Amniotic epithelial cell (primary cell): ENCODE results near the gene SIL1.
A peak's percentile ranks its signal among the peaks of the same experiment; 100 is the strongest.
"Not testable (repeated sequence)": the region's sequence is repeated elsewhere in the genome, so short reads cannot be mapped to it uniquely, and the experiment has no call there.

Experiments used
- DNase-seq: peaks from one replicate; pipeline ENCODE4 v3.0.0-alpha.2; 2010; ENCODE audit warnings: low read depth

SIL1 gene

DNA sequence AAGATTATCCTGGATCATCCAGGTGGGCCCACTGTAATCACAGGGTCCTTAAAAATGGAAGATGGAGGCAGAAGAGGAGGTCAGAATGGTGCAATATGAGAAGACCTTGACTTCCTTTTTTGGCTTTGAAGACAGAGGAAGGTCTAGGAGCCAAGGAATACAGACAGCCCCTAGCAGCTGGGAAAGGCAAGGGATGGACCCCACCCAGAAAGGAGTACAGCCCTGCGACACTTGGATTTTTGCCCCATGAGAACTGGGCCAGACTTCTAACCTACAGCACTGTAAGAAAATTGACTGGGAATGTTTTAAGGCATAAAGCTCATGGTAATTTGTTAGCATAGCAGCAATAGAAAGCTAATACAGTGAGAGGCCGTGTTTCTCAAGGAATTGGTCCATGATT, 256.1 kb downstream of the SIL1 start:
- no peak for DNase-seq

DNA sequence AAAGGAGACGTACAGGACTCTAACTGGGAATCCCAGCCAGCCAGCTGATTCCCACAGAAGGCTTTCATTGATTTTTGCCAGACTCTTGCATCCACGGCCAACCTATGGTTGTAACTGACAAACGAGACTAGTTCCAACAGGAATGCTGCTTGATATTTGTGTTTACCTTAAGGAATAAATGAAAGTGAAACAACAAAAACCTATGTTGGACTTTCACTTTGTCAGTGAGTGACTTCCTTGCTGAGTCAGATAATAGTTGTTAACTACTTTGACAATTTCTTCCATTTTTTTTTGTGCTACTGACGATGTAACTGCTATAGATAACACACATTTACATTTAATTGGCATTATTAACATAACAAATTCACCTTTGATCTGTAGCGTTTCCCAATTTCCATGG, 259.6 kb downstream of the SIL1 start:
- no peak for DNase-seq

DNA sequence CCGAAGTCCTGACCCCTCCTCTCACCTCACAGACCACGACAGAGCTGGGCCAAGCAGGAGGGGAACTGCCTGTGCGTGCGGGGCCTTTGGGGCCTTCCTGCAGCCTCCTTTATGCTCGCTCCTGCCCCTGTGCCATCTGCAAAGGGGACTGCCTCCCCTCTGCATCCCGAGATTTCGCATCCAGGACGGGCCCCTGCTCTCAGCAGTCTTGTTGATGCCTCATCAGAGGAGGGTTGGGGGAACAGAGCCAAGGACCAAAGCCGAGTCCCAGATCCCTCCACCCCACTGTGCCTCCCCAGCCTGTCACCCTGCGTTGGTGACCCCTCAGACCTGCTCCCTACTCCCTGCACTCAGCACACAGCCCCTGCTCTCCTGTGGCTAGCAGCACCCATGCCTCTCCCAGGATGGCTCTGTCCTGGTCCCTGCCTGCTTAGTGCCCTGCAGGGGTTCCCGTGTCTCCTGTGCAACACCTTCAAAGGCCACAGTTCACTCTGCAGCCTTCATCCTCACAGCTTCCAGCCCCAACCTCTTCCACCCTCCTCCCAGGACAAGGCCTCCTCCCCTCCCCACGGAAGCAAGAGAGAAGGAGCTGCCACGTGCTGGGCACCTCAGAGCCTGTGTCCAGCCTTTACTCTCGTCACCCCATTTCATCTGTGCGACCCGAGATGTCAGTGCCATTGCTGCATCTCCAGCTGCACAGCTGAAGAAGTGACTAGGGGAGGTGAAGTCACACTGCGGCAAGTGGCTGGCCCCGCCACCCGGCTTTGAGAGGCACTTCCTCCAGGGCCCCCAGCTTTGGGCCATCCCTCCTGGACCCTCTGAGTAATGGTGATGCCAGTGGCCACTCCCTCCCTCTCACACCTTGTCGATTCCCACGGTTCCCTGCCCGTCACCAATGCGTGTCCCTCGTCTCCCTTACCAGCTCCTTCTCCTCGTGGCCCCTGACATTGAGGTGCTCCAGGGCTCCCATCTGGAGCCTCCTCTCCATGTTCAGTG, 260.5 kb downstream of the SIL1 start:
- DNase-seq = no peak

DNA sequence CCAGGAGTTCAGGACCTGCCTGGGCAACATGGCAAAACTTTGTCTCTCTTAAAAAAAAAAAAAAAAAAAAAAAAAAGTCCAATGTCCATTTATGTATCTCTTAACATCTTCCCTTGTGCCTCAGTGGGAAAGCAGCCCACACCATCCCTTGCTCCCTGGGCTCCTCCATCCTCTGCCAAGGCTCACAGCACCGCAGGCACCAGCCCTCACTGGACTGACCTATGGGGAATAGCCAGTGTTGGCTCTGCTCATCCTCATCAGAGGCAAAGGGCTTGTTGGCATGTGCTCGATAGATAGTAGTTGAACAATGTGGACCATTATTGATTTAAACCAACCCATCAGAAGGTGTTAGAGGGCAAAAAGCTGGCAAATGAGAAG, 261.2 kb downstream of the SIL1 start:
- no peak for DNase-seq

DNA sequence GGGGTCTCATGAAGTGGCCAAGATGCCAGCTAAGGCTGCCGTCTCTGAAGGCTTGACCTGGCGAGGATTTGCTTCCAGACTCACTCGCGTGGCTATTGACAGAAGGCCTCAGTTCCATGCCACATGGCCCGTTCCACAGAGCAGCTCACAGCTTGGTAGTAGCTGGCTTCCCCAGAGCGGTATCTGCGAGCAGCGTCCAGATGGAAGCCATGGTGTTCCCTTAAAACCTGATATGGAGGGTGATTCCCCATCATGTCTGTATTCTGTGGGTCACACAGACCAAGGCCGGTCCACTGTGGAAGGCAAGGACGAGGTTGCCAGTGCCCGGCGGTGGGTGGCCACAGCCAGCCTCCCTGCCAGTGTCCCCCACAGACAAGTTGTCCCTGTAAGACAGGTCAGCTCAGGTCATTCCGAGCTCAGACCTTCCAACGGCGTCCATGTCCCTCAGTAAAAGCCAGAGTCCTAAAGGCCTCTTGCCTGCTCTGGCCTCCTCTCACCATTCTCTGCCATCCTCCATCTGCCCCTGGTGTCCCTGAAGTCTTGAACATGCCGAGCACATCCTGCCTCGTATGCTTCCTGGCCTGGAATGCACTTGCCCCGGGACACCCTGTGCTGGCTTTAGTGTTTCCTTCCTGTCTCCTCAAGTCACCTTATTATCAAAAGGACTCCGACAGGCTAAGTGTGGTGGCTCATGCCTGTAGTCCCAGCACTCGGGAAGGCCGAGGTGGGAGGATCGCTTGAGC, 261.8 kb downstream of the SIL1 start:
- DNase-seq = no peak

DNA sequence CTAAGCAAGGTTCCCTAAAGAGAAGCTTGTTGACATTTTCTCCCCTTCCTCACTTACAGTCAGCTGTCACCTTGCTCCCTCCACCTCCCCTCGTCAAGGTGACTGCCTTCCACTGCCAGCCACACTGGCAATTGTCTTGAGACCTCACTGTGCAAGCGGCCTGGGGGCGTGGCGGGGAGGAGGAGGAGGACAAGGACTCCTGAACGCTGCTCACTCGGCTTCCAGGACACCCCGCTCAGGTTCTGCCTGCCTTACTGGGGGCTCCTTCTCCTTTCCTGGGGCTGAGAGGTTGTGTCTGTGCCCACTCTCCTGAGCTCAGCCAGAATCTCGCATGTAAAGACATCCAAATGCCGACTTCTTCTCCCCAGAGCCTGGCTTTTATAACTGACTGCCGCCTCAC, 262.7 kb downstream of the SIL1 start:
- no peak for DNase-seq

DNA sequence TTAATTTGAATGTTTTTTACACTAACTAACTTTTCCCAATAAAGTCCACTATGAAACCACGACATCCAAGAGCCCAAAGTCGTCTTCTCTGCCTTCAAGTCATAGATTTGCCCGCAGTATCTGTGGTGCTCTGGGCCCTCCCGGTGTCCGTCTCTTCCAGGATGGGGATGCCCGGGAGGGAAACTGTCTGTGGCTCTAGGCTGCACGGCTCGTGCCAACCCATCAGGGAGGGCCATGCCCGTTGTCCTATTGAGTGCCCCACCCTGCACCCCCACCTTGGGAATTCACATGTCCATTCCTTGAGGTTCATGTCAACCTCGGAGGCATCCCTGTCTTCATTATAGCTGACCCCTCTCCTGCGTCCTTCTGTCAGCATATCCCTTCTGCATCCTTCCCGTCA, 263.2 kb downstream of the SIL1 start:
- no peak for DNase-seq

DNA sequence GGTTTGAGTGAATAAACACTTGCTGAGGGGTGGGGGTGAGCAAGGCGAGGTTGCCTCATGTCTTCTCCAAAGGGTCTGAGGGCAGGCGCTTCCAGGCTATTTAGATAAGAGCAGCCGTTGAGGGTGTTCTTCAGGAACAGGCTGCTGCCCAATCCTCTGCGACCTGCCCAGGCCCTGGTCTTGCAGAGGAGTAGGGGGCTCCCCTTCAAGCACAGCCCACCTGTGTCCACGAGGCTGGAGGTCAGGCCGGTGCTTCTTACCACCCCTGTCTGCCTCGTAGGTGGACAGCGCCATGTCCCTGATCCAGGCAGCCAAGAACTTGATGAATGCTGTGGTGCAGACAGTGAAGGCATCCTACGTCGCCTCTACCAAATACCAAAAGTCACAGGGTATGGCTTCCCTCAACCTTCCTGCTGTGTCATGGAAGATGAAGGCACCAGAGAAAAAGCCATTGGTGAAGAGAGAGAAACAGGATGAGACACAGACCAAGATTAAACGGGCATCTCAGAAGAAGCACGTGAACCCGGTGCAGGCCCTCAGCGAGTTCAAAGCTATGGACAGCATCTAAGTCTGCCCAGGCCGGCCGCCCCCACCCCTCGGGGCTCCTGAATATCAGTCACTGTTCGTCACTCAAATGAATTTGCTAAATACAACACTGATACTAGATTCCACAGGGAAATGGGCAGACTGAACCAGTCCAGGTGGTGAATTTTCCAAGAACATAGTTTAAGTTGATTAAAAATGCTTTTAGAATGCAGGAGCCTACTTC, 264.5 kb downstream of the SIL1 start:
- DNase-seq = no peak

DNA sequence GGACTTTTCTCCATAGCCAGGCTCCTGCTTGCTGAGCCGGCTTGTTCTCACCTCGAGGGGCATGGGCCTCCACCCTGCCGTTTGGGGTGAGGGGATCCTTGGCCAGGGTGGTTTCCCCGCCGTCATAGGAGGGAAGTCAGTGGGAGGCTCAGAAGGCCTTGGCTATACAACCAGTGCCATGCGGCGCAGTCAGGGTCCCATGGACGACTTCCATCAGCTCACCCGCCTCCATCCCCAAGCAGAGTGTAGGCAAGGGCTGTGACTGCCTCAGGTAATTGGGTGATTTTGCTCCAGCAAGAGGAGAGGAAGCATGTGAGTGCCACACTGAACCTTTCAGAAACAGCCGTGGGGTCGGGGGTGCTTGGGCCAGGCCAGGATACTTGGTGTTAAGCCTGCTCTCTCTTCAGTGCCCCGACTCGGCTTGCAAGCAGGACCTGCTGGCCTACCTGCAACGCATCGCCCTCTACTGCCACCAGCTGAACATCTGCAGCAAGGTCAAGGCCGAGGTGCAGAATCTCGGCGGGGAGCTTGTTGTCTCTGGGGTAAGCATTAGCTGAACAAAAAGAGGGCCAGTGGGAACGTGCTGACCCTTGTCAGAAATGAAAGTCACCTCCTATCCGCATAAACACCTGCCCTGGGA, 265.9 kb downstream of the SIL1 start:
- DNase-seq = no peak

DNA sequence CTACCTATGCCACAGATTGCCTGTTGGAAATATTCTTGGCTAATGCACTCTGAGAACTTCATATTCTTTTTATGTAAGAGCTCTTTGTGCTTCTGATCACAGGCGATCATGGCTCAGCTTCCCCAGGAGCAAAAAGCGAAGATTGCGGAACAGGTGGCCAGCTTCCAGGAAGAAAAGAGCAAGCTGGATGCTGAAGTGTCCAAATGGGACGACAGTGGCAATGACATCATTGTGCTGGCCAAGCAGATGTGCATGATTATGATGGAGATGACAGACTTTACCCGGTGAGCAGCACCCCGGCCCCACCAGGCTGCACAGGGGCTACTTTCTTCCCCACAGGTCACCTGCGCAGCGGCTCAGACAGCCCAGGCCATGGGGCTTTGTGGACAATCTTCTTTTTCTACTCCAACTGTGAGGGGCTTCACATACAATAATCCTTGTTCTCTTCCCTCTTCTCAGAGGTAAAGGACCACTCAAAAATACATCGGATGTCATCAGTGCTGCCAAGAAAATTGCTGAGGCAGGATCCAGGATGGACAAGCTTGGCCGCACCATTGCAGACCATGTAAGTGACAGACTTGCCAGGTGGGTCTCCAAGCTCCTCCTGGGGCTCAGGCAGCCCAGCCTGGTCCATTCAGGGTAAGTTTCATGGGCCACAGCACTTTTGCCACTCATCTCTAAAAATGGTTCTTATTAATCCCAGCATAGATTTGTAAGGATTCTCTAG, 267.6 kb downstream of the SIL1 start:
- no peak for DNase-seq

DNA sequence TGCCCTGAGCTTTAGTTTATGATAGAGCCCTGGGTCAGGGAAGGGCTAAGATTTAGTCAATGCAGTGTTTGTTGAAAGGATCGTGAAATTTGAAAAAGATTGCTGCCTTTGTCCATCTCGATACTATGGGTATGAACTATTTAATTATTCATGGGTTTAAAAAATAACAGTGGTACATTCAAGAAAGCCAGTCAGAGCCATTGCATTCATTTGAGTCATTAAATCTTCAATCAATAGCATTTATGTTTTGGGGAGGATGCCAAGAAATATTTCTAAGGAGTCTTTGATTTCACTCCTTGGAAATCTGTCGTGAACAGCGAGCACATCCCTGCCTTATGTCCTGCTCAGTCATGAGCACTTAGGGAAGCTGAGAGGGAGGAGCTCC, 268.6 kb downstream of the SIL1 start:
- DNase-seq = no peak

DNA sequence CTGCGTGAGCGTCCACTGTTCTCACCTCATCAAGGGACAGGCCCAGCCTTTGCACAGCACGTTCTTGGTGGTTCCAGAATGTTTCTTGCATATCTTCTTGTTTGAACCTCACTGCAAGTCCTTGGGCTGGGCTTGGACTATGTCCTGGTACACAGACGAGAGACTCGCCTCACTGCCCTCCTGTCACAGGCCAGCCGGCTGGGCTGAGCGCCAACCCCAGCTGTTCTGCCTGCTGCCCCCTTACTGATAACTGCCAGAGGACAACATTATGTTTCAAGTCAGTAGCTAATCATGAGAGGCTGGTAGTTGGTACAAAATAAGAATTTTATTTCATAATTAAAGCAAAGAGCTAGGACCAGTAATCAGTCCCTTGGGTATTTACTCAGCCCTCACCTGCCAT, 270.2 kb downstream of the SIL1 start:
- no peak for DNase-seq

DNA sequence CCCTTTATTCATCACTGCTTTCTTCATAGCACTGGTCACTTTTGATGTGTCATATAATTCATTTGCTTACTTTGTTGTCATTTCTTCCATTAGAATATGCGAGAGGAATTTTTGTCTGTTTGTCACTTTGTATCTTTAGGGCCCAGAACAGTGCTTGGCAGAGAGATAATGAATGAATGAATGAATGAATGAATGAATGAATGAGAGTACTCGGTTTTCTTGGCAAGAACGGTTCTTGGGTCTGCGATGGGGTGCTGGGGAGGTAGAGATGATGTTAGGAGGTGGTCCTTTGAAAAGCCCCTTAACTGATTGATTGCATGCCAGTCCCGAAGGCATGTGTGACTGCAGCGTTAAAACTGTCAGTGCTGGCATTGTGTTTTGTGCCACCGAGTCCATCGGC, 270.6 kb downstream of the SIL1 start:
- no peak for DNase-seq

DNA sequence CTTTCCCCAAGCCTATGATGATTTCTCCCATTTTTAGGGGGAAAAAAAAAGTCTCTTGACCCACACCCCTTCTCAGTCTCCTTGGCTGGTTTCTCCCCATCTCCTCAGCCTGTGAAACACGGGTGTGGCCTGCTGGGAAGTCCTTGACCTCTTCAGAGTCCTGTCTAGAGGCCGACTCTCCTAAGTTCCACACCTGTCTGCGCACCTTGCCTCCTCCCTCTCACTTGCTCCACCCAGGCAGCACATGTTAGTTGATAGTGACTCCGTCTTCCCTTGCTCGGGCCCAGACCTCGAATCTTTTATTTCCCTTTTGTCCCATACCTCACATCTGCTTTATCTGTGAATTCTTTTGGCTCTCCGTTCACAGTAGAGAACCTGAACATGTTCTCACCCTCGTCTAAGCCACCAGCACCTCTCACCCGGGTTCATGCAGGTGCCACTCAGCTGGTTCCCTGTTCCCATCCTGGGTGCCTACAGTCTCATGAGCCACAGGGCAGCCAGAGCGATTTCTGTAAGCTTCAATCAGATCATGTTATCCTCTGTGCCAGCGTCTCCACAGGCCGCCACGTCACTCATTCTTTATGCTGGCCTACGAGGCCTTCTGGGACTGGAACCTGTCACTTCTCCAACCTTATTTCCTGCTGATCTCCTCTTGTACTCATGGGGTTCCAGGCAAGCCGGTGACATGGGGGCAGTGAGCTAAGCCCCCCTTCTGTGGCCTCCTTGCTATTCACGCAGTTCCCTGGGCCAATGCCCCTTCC, 271.3 kb downstream of the SIL1 start:
- DNase-seq = no peak

DNA sequence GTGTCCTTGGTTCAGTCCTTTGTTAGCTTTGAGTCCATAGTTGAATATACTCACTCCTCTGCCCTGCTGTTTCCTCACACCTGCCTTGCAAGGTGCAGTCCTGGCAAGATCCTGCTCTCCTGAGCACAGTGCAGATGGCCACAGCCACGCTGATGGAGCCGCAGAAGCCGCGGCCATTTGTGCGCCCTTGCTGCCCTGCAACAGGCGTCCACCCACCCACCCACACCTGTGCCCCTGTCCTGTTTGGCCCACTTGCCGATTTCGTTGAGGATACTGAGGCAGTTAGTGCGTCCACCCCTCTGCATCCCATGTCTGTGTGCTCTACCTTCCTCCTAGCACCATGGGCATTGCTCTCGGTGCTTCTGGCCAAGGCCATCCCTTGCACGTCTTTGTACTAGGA, 271.9 kb downstream of the SIL1 start:
- no peak for DNase-seq

DNA sequence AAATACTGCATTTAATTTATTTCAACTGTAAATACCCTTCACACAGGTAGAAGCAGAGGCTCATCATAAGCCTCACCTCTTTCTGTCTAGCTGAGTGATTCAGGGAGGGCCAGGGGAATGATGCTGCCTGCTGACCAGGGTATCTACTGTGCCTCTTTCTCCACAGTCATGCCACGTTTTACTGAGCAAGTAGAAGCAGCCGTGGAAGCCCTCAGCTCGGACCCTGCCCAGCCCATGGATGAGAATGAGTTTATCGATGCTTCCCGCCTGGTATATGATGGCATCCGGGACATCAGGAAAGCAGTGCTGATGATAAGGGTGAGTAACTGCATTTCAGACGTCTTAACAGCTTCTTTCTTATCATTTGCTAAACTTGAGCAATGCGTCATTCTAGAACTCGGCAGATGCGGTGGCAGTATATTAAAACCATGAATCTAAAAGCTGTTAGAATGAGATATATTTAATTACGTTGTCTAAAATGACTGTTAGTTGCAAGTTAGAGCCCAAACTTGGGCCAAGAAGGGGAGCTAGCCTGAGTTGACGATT, 273.0 kb downstream of the SIL1 start:
- DNase-seq = peak; percentile 21

DNA sequence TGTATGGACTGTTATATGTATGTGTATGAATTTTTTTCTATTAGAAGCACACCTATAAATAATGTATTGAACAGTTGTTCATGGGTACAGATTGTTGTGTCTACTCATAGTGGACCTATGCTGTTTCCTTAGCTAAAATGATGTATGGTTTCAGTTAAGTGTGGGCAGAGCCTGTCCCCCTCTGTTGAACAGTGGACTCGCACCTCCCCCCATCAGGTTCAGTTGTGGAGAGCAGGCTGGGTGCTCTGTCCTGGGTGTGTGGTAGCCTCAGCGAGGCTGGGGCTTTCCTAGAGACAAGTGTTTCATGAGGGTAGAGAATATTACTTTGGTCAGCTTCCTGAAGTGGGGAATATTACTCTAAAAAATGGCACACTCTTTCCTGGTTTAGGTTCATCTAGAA, 275.7 kb downstream of the SIL1 start:
- DNase-seq = no peak

DNA sequence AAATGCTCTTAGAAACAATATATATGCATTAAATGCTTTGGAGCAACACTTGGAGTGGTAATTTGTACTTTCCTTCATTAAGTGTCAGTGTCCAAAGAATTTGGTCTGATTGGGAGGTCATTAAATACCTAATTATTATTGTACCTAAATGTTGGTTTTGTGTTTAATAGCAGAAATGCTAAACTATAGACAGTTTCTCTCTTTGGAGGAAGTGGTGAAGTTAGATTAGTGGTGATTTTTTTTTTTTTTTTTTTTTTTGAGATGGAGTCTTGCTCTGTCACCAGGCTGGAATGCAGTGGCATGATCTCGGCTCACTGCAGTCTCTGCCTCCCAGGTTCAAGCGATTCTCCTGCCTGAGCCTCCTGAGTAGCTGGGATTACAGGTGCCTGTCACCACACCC, 276.8 kb downstream of the SIL1 start:
- DNase-seq = not testable (repeated sequence)

DNA sequence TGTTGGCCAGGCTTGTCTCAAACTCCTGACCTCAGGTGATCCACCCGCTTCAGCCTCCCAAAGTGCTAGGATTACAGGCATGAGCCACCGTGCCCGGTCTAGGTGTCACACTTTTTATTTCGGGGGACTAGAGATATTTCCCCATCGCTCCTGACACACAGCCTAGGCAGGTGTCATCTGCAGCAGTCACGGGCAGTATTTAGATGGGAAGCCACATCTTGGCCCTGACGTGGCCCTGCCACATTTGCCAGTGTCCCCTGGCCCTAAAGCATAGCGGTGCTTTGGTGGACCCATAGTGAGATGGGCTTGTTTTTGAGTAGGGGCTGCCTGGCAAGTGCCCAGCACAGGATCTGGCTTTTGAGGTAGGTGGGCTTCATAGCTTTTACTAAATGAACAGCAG, 278.0 kb downstream of the SIL1 start:
- DNase-seq = no peak

DNA sequence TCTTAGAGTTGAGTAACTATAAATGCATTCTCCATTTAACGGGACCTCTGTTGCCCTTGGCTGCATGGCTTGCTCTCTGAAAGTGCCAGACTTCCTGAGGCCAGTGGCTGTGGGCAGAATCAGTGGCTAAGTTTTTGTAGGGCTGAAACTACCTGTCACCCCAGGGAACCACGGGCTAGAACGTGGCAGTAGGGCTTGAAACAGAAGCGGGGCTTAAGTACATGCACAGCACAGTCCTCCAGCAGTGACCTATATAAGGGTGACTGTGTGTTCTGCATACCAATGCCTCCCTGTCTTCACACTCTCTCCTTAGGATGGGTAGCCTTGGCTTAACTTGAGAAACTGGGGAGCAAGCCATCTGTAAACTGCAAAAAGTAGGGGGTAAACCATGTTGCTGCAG, 279.5 kb downstream of the SIL1 start:
- DNase-seq = no peak
